HCT116 (cell line): Measurements from ENCODE around the gene IFNGR2.

Source experiments
- RAD21 ChIP-seq: IDR thresholded peaks from 2 replicates; pipeline ENCODE4 v1.6.1; 2012; ENCODE audit warnings: low read depth, mild to moderate bottlenecking
- ZNF274 ChIP-seq: fragments of 200-500 bp; sonication (Bioruptor generic); IDR thresholded peaks from 2 replicates; pipeline ENCODE4 v1.6.1; 2014; ENCODE audit warnings: mild to moderate bottlenecking, low read depth, low read length, inconsistent platforms
- TF ChIP-seq, protein P1 (sequence below), 3 experiments: fragments of 200-600 bp in 1 of 3; sonication (generic) in 1 of 3; IDR thresholded peaks in 2 of 3; conservative IDR thresholded peaks in 1 of 3; 2 replicates each; pipeline ENCODE4 v1.5.1; 2012 to 2017; ENCODE audit warnings: low read depth in 2 of 3, low read length in 2 of 3, antibody characterized with exemption in 1 of 3, borderline replicate concordance in 1 of 3, control low read depth in 1 of 3, mild to moderate bottlenecking in 1 of 3, mixed read lengths in 1 of 3, mixed run types in 1 of 3, moderate library complexity in 1 of 3; ENCODE audit not compliant: insufficient read depth in 1 of 3

DNA sequence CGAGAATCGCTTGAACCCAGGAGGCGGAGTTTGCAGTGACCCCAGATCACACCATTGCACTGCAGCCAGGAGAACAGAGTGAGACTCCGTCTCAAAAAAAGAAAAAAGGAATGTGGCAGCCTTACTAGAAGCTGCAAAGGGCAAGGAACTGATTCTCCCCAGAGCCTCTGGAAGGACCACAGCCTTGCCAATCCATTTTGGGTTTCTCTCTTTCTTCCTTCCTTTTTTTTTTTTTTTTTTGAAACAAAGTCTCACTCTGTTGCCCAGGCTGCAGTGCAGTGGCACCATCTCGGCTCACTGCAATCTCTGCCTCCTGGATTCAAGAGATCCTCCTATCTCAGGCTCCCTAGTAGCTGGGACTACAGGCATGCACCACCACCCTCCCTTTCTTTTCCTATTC lies 9.9 kb upstream of the IFNGR2 start:
- TF ChIP-seq RAD21, result no peak
- TF ChIP-seq, protein P1, sequence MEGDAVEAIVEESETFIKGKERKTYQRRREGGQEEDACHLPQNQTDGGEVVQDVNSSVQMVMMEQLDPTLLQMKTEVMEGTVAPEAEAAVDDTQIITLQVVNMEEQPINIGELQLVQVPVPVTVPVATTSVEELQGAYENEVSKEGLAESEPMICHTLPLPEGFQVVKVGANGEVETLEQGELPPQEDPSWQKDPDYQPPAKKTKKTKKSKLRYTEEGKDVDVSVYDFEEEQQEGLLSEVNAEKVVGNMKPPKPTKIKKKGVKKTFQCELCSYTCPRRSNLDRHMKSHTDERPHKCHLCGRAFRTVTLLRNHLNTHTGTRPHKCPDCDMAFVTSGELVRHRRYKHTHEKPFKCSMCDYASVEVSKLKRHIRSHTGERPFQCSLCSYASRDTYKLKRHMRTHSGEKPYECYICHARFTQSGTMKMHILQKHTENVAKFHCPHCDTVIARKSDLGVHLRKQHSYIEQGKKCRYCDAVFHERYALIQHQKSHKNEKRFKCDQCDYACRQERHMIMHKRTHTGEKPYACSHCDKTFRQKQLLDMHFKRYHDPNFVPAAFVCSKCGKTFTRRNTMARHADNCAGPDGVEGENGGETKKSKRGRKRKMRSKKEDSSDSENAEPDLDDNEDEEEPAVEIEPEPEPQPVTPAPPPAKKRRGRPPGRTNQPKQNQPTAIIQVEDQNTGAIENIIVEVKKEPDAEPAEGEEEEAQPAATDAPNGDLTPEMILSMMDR (IDR thresholded peaks at IDR 0.05 in 2 of 3, conservative IDR thresholded peaks at IDR 0.05 in 1 of 3; ENCODE audit: borderline replicate concordance in 1 of 3, insufficient read depth in 1 of 3, low read depth in 2 of 3, low read length in 2 of 3), result no peak
- no peak for TF ChIP-seq ZNF274
